Epithelial cell of proximal tubule (primary cell): ENCODE measurements around the gene PET100. TPM values are rescaled to one million over a fixed set of nuclear protein-coding genes. Genes with fewer than 3 reads are reported as not detected.

Experiments
- DNase-seq: peaks from one replicate; pipeline ENCODE4 v3.0.0-alpha.2; 2011; ENCODE audit warnings: low read depth
- H3K4me3 ChIP-seq: 2 replicates; pipeline ENCODE4 v1.5.1; 2011; ENCODE audit warnings: low read depth, mild to moderate bottlenecking, low read length
- CTCF ChIP-seq: conservative IDR thresholded peaks from 2 replicates; pipeline ENCODE4 v1.5.1; 2012; ENCODE audit warnings: low read depth, mild to moderate bottlenecking, low read length
- total RNA-seq: library from RNA; depleted of rRNA; stranded (reverse); fragments of >200 nt; gene quantifications from 2 replicates; pipeline ENCODE4 v1.2.3, GENCODE V29; 2015

Gene PET100
- total RNA-seq, 1 donor from 2014 or later = 62.7 TPM

- DNase-seq = no peak
- no peak for TF ChIP-seq CTCF
- H3K4me3 ChIP-seq = no peak overlapping the region
Measured at GRCh38 chr19:7618771-7619510, 10.7 kb upstream of the PET100 start.

DNA sequence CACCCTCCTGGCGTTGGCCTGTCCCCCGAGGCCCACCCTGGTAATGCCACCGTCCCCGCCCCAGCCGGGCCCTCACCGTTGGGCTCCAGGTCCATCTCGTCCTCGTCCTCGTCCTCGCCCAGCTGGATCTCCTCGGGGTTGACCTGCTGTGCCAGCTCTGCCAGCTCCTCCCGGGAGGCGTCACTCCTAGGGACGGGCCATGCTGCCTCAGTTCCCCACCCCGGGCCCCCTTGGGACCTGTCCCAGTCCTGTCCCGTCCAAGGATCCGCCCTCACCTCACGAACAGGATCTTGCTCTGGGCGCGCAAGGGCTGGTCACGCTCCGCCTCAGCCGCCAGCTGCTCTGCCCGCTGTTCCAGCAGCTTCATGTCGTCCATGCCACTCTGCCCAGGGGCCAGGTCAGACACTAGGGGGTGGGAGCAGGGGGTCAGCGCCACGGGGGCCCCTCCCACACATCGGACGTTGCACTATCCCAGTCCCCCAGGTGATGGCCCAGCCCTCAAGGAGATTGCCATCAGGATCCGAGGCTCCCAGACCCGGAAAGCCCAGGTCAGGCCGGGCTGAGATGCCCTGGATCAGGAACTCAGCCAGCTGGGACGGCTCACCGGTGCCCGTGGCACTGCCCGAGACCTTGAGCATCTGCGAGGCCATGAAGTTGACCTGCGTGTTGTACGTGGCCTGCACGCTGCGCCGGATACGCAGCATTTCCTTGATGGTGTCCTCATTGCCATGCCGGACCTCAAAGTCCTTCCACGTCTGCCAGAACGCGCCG lies 9.7 kb upstream of the PET100 start:
- TF ChIP-seq CTCF = no peak
- no peak overlapping the region for H3K4me3 ChIP-seq

DNA sequence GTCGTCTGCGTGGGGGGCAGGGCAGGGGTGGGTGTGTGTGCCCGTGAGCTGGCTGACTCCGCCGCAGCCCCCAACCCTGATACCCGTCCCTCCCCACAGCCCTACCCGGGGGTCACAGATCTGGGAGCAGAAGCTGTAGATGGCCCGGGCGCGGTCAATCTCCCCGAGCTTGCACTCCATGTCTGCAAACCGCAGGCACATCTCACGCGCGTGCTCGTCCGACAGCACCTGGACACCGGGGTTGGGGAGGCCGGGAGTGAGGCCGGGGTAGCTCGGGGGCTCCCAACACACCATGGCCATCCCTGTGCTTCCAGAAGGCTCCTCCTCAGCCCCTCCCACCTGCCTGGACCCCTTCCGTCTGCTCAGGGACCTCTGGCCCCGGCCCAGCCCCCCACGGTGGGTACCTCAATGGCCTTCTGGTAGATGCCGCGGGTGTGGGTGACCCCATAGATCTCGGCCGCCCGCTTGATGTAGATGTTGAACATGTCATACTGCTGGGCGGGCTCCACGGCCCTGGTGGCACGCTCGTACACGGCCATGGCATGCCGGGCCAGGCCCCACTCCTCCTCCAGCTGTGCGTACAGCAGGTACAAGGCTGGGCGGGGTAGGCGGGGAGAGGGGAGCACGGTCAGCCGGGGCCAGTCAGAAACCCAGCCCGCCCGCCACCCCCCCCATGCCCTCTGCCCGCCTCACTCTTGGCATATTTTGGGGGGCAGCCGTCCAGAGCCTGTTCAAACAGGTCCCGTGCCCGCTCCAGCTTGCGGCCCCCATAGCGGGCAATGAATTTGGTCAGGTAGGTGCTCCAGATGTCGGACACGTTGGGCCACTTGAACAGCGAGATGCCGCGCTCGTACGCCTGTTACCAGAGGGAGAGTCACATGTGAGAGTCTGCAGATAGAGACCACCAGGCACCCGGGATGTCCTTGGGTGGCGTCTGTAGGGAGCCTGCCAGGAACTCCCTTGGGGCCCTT lies 8.9 kb upstream of the PET100 start:
- DNase-seq = no peak
- no peak overlapping the region for H3K4me3 ChIP-seq
- TF ChIP-seq CTCF = no peak

More for the DNA sequence above, 9.7 kb upstream of the PET100 start:
- DNase-seq = no peak

- no peak for DNase-seq
- H3K4me3 ChIP-seq = no peak overlapping the region
- TF ChIP-seq CTCF = no peak
Measured at GRCh38 chr19:7622933-7623685, 6.5 kb upstream of the PET100 start.

GRCh38 chr19:7623725-7624603 lies 5.6 kb upstream of the PET100 start:
- no peak for TF ChIP-seq CTCF
- no peak for DNase-seq
- H3K4me3 ChIP-seq = no peak overlapping the region

GRCh38 chr19:7624810-7625209 lies 4.8 kb upstream of the PET100 start:
- no peak overlapping the region for H3K4me3 ChIP-seq
- DNase-seq = no peak
- no peak for TF ChIP-seq CTCF
